ENCODE results near the gene PHAX. TPM values are rescaled to one million over a fixed set of nuclear protein-coding genes. Genes with fewer than 3 reads are reported as not detected.

The PHAX gene
- total RNA-seq, 1 experiment from 2014 or later = 24.5 TPM

- Histone ChIP-seq H3K9me3 (ENCODE audit: control insufficient read depth in 1 of 2, insufficient read depth in 1 of 2, low read depth in 1 of 2, low read length in 2 of 2) (no peaks in the 10 kb centered on the region), H3K27me3 (ENCODE audit: insufficient read depth, low read length) (no peaks in the 10 kb centered on the region), H3K9ac (ENCODE audit: low read length) (no peak overlapping the region), H2AFZ (ENCODE audit: low read depth, low read length, poor library complexity, severe bottlenecking) (no peak overlapping the region), H3K27ac (ENCODE audit: low read depth, low read length) (no peak overlapping the region), H3K9me2 (ENCODE audit: insufficient read depth) (no peaks in the 10 kb centered on the region), H3K36me3 (ENCODE audit: control insufficient read depth in 1 of 2, insufficient read depth in 2 of 2, low read length in 2 of 2) (peaks cover 10 to 28% of the 10 kb centered on the region in 2 experiments), H3K4me2 (ENCODE audit: low read length) (no peak overlapping the region), H3K79me2 (ENCODE audit: insufficient read depth, low read length) (peaks cover 99% of the 10 kb centered on the region), H3K4me1 (ENCODE audit: control insufficient read depth in 1 of 2, insufficient read depth in 2 of 2, low read length in 2 of 2) (no peaks in the 10 kb centered on the region), H3K4me3 (replicated peaks in 1 of 2; ENCODE audit: low read depth in 1 of 2, low read length in 2 of 2) (no peak overlapping the region), H4K20me1 (ENCODE audit: insufficient read depth) (peaks cover 12% of the 10 kb centered on the region; the same call in 1 of the 2 replicates)
- ChIA-PET RAD21 (ENCODE audit: low non-redundant PET in 1 of 2, low total read pairs in 2 of 2, uncharacterized antibody in 2 of 2, unreplicated experiment in 2 of 2) (no interaction called here), POLR2A (no interaction called here), CTCF (no interaction called here)
- BruUV-seq (replicated peaks) = no TSS peak
- DNase-seq (ENCODE audit: low read depth, low spot score) (no peak), ATAC-seq (no peak)
- intact Hi-C loops (cut with micrococcal nuclease) = no loop called here
- no peak for TF ChIP-seq MAX (IDR thresholded peaks at IDR 0.05)
- no peak for TF ChIP-seq YY1 (IDR thresholded peaks at IDR 0.05; ENCODE audit: extremely low read depth, insufficient replicate concordance, low read depth, low read length)
- no peak for TF ChIP-seq ATF3 (IDR thresholded peaks at IDR 0.05)
- TF ChIP-seq ZNF274 (IDR thresholded peaks at IDR 0.05; ENCODE audit: low read depth, low read length) = no peak
- TF ChIP-seq SIN3A (IDR thresholded peaks at IDR 0.05; ENCODE audit: low read depth) = no peak
- TF ChIP-seq RAD21 (IDR thresholded peaks at IDR 0.05; ENCODE audit: low read depth) = no peak
- no peak for TF ChIP-seq SRF (IDR thresholded peaks at IDR 0.05; ENCODE audit: low read depth)
- TF ChIP-seq EGR1 (IDR thresholded peaks at IDR 0.05; ENCODE audit: low read depth) = no peak
- no peak for TF ChIP-seq ZBTB33 (IDR thresholded peaks at IDR 0.05; ENCODE audit: extremely low read depth, insufficient replicate concordance, low read length)
- TF ChIP-seq JUND (IDR thresholded peaks at IDR 0.05) = no peak
- no peak for TF ChIP-seq CEBPB (IDR thresholded peaks at IDR 0.05; ENCODE audit: low read depth)
- TF ChIP-seq TCF7L2 (IDR thresholded peaks at IDR 0.05; ENCODE audit: borderline replicate concordance, extremely low read depth, insufficient read depth, insufficient read length) = no peak
- no peak for TF ChIP-seq POLR2AphosphoS5 (IDR thresholded peaks at IDR 0.05; ENCODE audit: low read depth, low read length)
Measured at GRCh38 chr5:126610616-126611015, 9.9 kb downstream of the PHAX start.
